H1 (cell line): ENCODE measurements around the gene SLC35F6. TPM values are rescaled to one million over a fixed set of nuclear protein-coding genes. Genes with fewer than 3 reads are reported as not detected.

Experiments used
- CTCF ChIA-PET: fragments of 300-600 bp; sonication (Branson Sonifier 250); formaldehyde crosslinking; loops from one replicate; lab custom pipeline; 2021; ENCODE audit not compliant: partially characterized antibody; lab: Charles Lee
- POLR2A ChIA-PET: fragments of 300-600 bp; sonication (Branson Sonifier 250); formaldehyde crosslinking; loops from one replicate; lab custom pipeline; 2021; ENCODE audit warnings: inconsistent platforms; ENCODE audit not compliant: partially characterized antibody; lab: Charles Lee
- DNase-seq, 2 experiments: peaks; one replicate each; pipeline versions ENCODE4 v3.0.0 to v3.0.0-alpha.2; 2010 to 2022; ENCODE audit warnings: low spot score in 2 of 2, low read depth in 1 of 2, mixed read lengths in 1 of 2
- FAIRE-seq: peaks from 2 replicates; lab custom pipeline; 2011; peaks lifted over from hg19 to GRCh38; lab: Jason Lieb, UNC
- H2AFZ ChIP-seq: 2 replicates; pipeline ENCODE4 v1.8.1; 2012; ENCODE audit warnings: low read length, inconsistent platforms
- H2AK5ac ChIP-seq: 2 replicates; pipeline ENCODE4 v1.6.1; 2013; ENCODE audit warnings: low read depth, low read length
- H2BK120ac ChIP-seq: replicated peaks from 2 replicates; pipeline ENCODE3; 2013; ENCODE audit warnings: low read depth, low read length, inconsistent platforms
- H2BK12ac ChIP-seq: 2 replicates; pipeline ENCODE4 v1.6.1; 2013; ENCODE audit warnings: low read depth, low read length
- H2BK15ac ChIP-seq: 2 replicates; pipeline ENCODE4 v1.6.1; 2013; ENCODE audit warnings: low read length
- H2BK20ac ChIP-seq: 2 replicates; pipeline ENCODE4 v1.6.1; 2013; ENCODE audit warnings: low read length
- H2BK5ac ChIP-seq: 2 replicates; pipeline ENCODE4 v1.6.1; 2013; ENCODE audit warnings: low read depth, low read length
- H3K14ac ChIP-seq: 2 replicates; pipeline ENCODE4 v1.6.1; 2013; ENCODE audit warnings: inconsistent platforms; ENCODE audit not compliant: insufficient read length
- H3K18ac ChIP-seq: 2 replicates; pipeline ENCODE4 v1.6.1; 2013; ENCODE audit warnings: low read length; ENCODE audit errors: extremely low read depth
- H3K23ac ChIP-seq: 2 replicates; pipeline ENCODE4 v1.6.1; 2013; ENCODE audit warnings: inconsistent platforms; ENCODE audit not compliant: insufficient read length
- H3K23me2 ChIP-seq: 2 replicates; pipeline ENCODE4 v1.6.1; 2013; ENCODE audit warnings: low read depth, low read length
- H3K27ac ChIP-seq: 2 replicates; pipeline ENCODE4 v1.6.1; 2011; ENCODE audit warnings: low read depth, low read length, inconsistent platforms
- H3K27me3 ChIP-seq, 4 experiments: replicated peaks in 1 of 4; 1 replicate in 1 of 4; 2 replicates in 3 of 4; pipeline versions ENCODE4 v1.6.1 to v1.8.1; 2011 to 2013; ENCODE audit warnings: low read length in 3 of 4, mild to moderate bottlenecking in 3 of 4, inconsistent platforms in 2 of 4, mixed read lengths in 2 of 4, moderate library complexity in 1 of 4; ENCODE audit not compliant: control insufficient read depth in 3 of 4, insufficient read depth in 3 of 4; ENCODE audit errors: extremely low read depth in 1 of 4
- H3K36me3 ChIP-seq, 4 experiments: 2 replicates each; pipeline versions ENCODE4 v1.6.1 to v1.8.1; 2011 to 2013; ENCODE audit warnings: mild to moderate bottlenecking in 4 of 4, low read length in 3 of 4, moderate library complexity in 2 of 4, control low read depth in 1 of 4, inconsistent platforms in 1 of 4; ENCODE audit not compliant: insufficient read depth in 4 of 4, control insufficient read depth in 2 of 4
- H3K4ac ChIP-seq: replicated peaks from 2 replicates; pipeline ENCODE3; 2013; ENCODE audit warnings: low read length, low read depth, mixed read lengths, inconsistent platforms; ENCODE audit not compliant: insufficient read length
- H3K4me1 ChIP-seq, 4 experiments: replicated peaks in 1 of 4; 1 replicate in 1 of 4; 2 replicates in 3 of 4; pipeline versions ENCODE4 v1.6.1 to v1.8.1; 2011 to 2013; ENCODE audit warnings: low read length in 3 of 4, inconsistent platforms in 2 of 4, mixed read lengths in 1 of 4; ENCODE audit not compliant: insufficient read depth in 4 of 4, control insufficient read depth in 3 of 4
- H3K4me2 ChIP-seq, 2 experiments: 2 replicates each; pipeline versions ENCODE4 v1.6.1 to v1.8.1; 2011 to 2013; ENCODE audit warnings: low read depth in 2 of 2, low read length in 2 of 2, control low read depth in 1 of 2, inconsistent platforms in 1 of 2, mild to moderate bottlenecking in 1 of 2; ENCODE audit not compliant: insufficient read depth in 1 of 2
- H3K4me3 ChIP-seq, 4 experiments: fragments of 200-600, 300-600 bp in 1 of 4; sonication (generic), shearing (Covaris generic), sonication (Bioruptor Twin) in 1 of 4; 2 replicates each; pipeline versions ENCODE4 v1.5.1 to v1.8.1; 2011 to 2016; ENCODE audit warnings: low read length in 4 of 4, low read depth in 3 of 4, control low read depth in 2 of 4, inconsistent platforms in 2 of 4, mild to moderate bottlenecking in 2 of 4, mixed read lengths in 1 of 4, moderate library complexity in 1 of 4; ENCODE audit not compliant: insufficient read depth in 2 of 4; ENCODE audit errors: extremely low read depth in 1 of 4
- H3K56ac ChIP-seq: replicated peaks from 2 replicates; pipeline ENCODE3; 2013; ENCODE audit warnings: low read depth, mild to moderate bottlenecking, mixed read lengths, low read length, inconsistent platforms; ENCODE audit not compliant: insufficient read length
- H3K79me1 ChIP-seq: 2 replicates; pipeline ENCODE4 v1.6.1; 2013; ENCODE audit warnings: low read depth, low read length, control low read depth
- H3K79me2 ChIP-seq, 2 experiments: 2 replicates each; pipeline versions ENCODE4 v1.6.1 to v1.8.1; 2012 to 2013; ENCODE audit warnings: low read length in 2 of 2, mild to moderate bottlenecking in 2 of 2, inconsistent platforms in 1 of 2; ENCODE audit not compliant: insufficient read depth in 2 of 2, control insufficient read depth in 1 of 2
- H3K9ac ChIP-seq, 4 experiments: replicated peaks in 1 of 4; 1 replicate in 1 of 4; 2 replicates in 3 of 4; pipeline versions ENCODE4 v1.6.1 to v1.8.1; 2011 to 2013; ENCODE audit warnings: low read depth in 3 of 4, low read length in 3 of 4, control low read depth in 2 of 4, mild to moderate bottlenecking in 2 of 4, moderate library complexity in 2 of 4, inconsistent platforms in 1 of 4; ENCODE audit errors: extremely low read depth in 1 of 4
- H3K9me3 ChIP-seq, 2 experiments: 2 replicates each; pipeline versions ENCODE4 v1.6.1 to v1.8.1; 2012 to 2013; ENCODE audit warnings: mild to moderate bottlenecking in 2 of 2, moderate library complexity in 2 of 2, control low read depth in 1 of 2, inconsistent platforms in 1 of 2, low read depth in 1 of 2, low read length in 1 of 2, mixed read lengths in 1 of 2; ENCODE audit not compliant: insufficient read depth in 2 of 2
- H4K20me1 ChIP-seq, 2 experiments: replicated peaks in 1 of 2; 2 replicates each; pipeline versions ENCODE3 to v1.8.1; 2011 to 2013; ENCODE audit warnings: inconsistent platforms in 2 of 2, low read length in 2 of 2, mild to moderate bottlenecking in 1 of 2; ENCODE audit not compliant: insufficient read depth in 2 of 2, control insufficient read depth in 1 of 2
- H4K5ac ChIP-seq: 2 replicates; pipeline ENCODE4 v1.6.1; 2013; ENCODE audit warnings: low read length, low read depth, mixed read lengths, inconsistent platforms; ENCODE audit not compliant: insufficient read length
- H4K8ac ChIP-seq: 2 replicates; pipeline ENCODE4 v1.8.0; 2013; ENCODE audit warnings: mild to moderate bottlenecking, moderate library complexity, low read length, inconsistent platforms; ENCODE audit not compliant: insufficient read depth; ENCODE audit errors: extremely low read depth
- H4K91ac ChIP-seq: replicated peaks from 2 replicates; pipeline ENCODE3; 2013; ENCODE audit warnings: low read length, mixed read lengths, inconsistent platforms; ENCODE audit not compliant: insufficient read length
- BACH1 ChIP-seq: IDR thresholded peaks from 2 replicates; pipeline ENCODE4 v1.6.1; 2012; ENCODE audit warnings: low read length, improper control_type of control experiment
- BCL11A ChIP-seq, 2 experiments: IDR thresholded peaks; one replicate each; pipeline ENCODE4 v1.6.1; 2011; ENCODE audit warnings: low read depth in 2 of 2, low read length in 2 of 2, mild to moderate bottlenecking in 2 of 2
- CHD1 ChIP-seq: IDR thresholded peaks from 2 replicates; pipeline ENCODE4 v1.6.1; 2012; ENCODE audit warnings: low read depth, low read length, improper control_type of control experiment
- CHD2 ChIP-seq: IDR thresholded peaks from 2 replicates; pipeline ENCODE4 v1.6.1; 2012; ENCODE audit warnings: low read length, improper control_type of control experiment
- CREB1 ChIP-seq: IDR thresholded peaks from 2 replicates; pipeline ENCODE4 v1.6.1; 2012; ENCODE audit warnings: inconsistent platforms
- EZH2 ChIP-seq: fragments of 200-600 bp; sonication (generic); IDR thresholded peaks from 2 replicates; pipeline ENCODE4 v1.7.1; 2012; ENCODE audit warnings: low read depth, mild to moderate bottlenecking, moderate library complexity, low read length, inconsistent platforms; ENCODE audit not compliant: severe bottlenecking
- JUND ChIP-seq: IDR thresholded peaks from 2 replicates; pipeline ENCODE4 v1.6.1; 2011; ENCODE audit warnings: mild to moderate bottlenecking, improper control_type of control experiment, low read length
- KDM4A ChIP-seq: IDR thresholded peaks from one replicate; pipeline ENCODE4 v1.7.1; 2012; ENCODE audit warnings: low read depth, mild to moderate bottlenecking, moderate library complexity, low read length, inconsistent platforms; ENCODE audit not compliant: severe bottlenecking
- NANOG ChIP-seq: IDR thresholded peaks from 2 replicates; pipeline ENCODE4 v1.6.1; 2011; ENCODE audit warnings: low read length, low read depth, mild to moderate bottlenecking, inconsistent platforms; ENCODE audit not compliant: insufficient read depth, poor library complexity, severe bottlenecking
- NRF1 ChIP-seq: IDR thresholded peaks from 2 replicates; pipeline ENCODE4 v1.6.1; 2011; ENCODE audit warnings: mild to moderate bottlenecking, low read depth, low read length, improper control_type of control experiment
- POLR2AphosphoS5 ChIP-seq: IDR thresholded peaks from 2 replicates; pipeline ENCODE4 v1.6.1; 2011; ENCODE audit warnings: low read depth, low read length
- POU5F1 ChIP-seq: IDR thresholded peaks from 2 replicates; pipeline ENCODE4 v1.6.1; 2011; ENCODE audit warnings: low read depth, mild to moderate bottlenecking, low read length, moderate library complexity
- SP4 ChIP-seq: IDR thresholded peaks from 2 replicates; pipeline ENCODE4 v1.6.1; 2012; ENCODE audit warnings: low read length, inconsistent platforms
- SUZ12 ChIP-seq: fragments of 200-600 bp; sonication (generic); IDR thresholded peaks from 2 replicates; pipeline ENCODE4 v1.6.1; 2012; ENCODE audit warnings: mild to moderate bottlenecking, inconsistent platforms, low read length, moderate library complexity, mixed read lengths
- TAF7 ChIP-seq: optimal IDR thresholded peaks from 2 replicates; pipeline ENCODE3; 2011; ENCODE audit warnings: low read depth, mild to moderate bottlenecking, inconsistent platforms, low read length, moderate library complexity, borderline replicate concordance
- WGBS, 2 experiments: shearing (Covaris generic) in 1 of 2; methylation state at CpG; one replicate each; pipeline versions ENCODE4 v1.1.6 to v1.1.7; 2013 to 2015; ENCODE audit warnings: low lambda C conversion rate in 2 of 2, mixed read lengths in 2 of 2, inconsistent platforms in 1 of 2, low coverage in 1 of 2, missing lambda C conversion rate in 1 of 2; ENCODE audit not compliant: insufficient replicate concordance in 2 of 2, insufficient coverage in 1 of 2, insufficient read length in 1 of 2; ENCODE audit errors: extremely low coverage in 1 of 2, missing lambda C conversion rate in 1 of 2; 5-methylcytosine and 5-hydroxymethylcytosine counted together
- polyA plus RNA-seq, 7 experiments: library from polyadenylated mRNA; depleted of rRNA in 3 of 7; stranded (reverse) in 5 of 7; unstranded in 2 of 7; fragments of >200 nt in 5 of 7; fragments of 200-250 nt in 2 of 7; gene quantifications; 1 replicate in 5 of 7; 2 replicates in 1 of 7; 4 replicates in 1 of 7; pipeline versions ENCODE4 v1.2.1 to v1.2.3, GENCODE V29; 2011 to 2013; ENCODE audit warnings: missing spikeins in 2 of 7, mixed read lengths in 2 of 7
- total RNA-seq: library from RNA; stranded (reverse); fragmentation: NEBNext Ultra II Directional; extraction: Animal tissue kit (Norgen Biotek cat#: 25700); gene quantifications from 2 replicates; pipeline ENCODE4 v1.2.1, GENCODE V29; 2021

Gene SLC35F6
- total and polyA plus RNA-seq, 2 of the 8 experiments (the other 6 are each of a cell fraction or from before 2014, with no cell fraction given) = 11.2 to 13.5 TPM

- no peak overlapping the region for H3K4ac ChIP-seq
- no peak overlapping the region for H2BK5ac ChIP-seq
- no peak overlapping the region for H2AFZ ChIP-seq
- no peak overlapping the region for H3K23ac ChIP-seq
- H3K79me2 ChIP-seq = no peaks in the 10 kb centered on the region
- H2BK15ac ChIP-seq = no peak overlapping the region
- H2BK120ac ChIP-seq = no peak overlapping the region
- H3K4me3 ChIP-seq = no peak overlapping the region
- no peak overlapping the region for H3K27ac ChIP-seq
- H3K4me2 ChIP-seq = no peak overlapping the region
- H4K20me1 ChIP-seq = no peaks in the 10 kb centered on the region
- FAIRE-seq = no peak
- 84% methylated on average over 8 of the region's 8 CpGs; no CpG with 5 or more reads in 1 of the 2 experiments for WGBS, 2 experiments
- H4K91ac ChIP-seq = no peak overlapping the region
- no peak overlapping the region for H2BK20ac ChIP-seq
- no peak overlapping the region for H3K18ac ChIP-seq
- CTCF ChIA-PET = interaction anchor here (1.0 to 2.6 kb wide), 5 partner anchors 8 to 276 kb away, joined by 3 to 10 read pairs (median 3); partner anchors contain the start of gene DPYSL5
- H3K9ac ChIP-seq = no peak overlapping the region
- POLR2A ChIA-PET = no interaction called here
- H3K27me3 ChIP-seq = no peaks in the 10 kb centered on the region; a peak in 1 of 7 replicates
- H3K36me3 ChIP-seq = no peaks in the 10 kb centered on the region
- no peak overlapping the region for H2AK5ac ChIP-seq
- no peaks in the 10 kb centered on the region for H3K23me2 ChIP-seq
- TF ChIP-seq SUZ12 (no peak), CHD2 (no peak), KDM4A (no peak), CHD1 (no peak), JUND (no peak), POLR2AphosphoS5 (no peak), BCL11A (IDR thresholded peaks at IDR 0.05; ENCODE audit: low read depth in 2 of 2, low read length in 2 of 2) (no peak), SP4 (no peak), NANOG (no peak), POU5F1 (no peak), TAF7 (no peak), NRF1 (no peak), BACH1 (no peak), EZH2 (no peak), CREB1 (no peak)
- TF ChIP-seq, all 59 proteins: peak for 0
- Histone ChIP-seq H3K56ac (no peak overlapping the region), H3K79me1 (no peaks in the 10 kb centered on the region), H3K14ac (no peak overlapping the region), H2BK12ac (no peak overlapping the region), H4K5ac (no peak overlapping the region), H4K8ac (no peak overlapping the region), H3K9me3 (no peaks in the 10 kb centered on the region; a peak in 1 of 4 replicates), H3K4me1 (no peaks in the 10 kb centered on the region; a peak in 2 of 7 replicates)
- DNase-seq = no peak
Observed at GRCh38 chr2:26811261-26811660, 47.2 kb downstream of the SLC35F6 start.
